NOMO-1 treated with DMSO at 0.1 percent for 48 hours (cell line): Measurements from ENCODE around the gene CTTNBP2NL.
A peak's percentile ranks its signal among the peaks of the same experiment; 100 is the strongest.

Experiments
- DNase-seq: peaks from one replicate; lab custom pipeline; 2025; ENCODE audit not compliant: unreplicated experiment; lab: John Stamatoyannopoulos, UW

CTTNBP2NL gene, protein sequence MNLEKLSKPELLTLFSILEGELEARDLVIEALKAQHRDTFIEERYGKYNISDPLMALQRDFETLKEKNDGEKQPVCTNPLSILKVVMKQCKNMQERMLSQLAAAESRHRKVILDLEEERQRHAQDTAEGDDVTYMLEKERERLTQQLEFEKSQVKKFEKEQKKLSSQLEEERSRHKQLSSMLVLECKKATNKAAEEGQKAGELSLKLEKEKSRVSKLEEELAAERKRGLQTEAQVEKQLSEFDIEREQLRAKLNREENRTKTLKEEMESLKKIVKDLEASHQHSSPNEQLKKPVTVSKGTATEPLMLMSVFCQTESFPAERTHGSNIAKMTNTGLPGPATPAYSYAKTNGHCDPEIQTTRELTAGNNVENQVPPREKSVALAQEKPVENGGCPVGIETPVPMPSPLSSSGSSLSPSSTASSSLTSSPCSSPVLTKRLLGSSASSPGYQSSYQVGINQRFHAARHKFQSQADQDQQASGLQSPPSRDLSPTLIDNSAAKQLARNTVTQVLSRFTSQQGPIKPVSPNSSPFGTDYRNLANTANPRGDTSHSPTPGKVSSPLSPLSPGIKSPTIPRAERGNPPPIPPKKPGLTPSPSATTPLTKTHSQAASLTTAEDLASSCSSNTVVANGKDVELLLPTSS

DNA sequence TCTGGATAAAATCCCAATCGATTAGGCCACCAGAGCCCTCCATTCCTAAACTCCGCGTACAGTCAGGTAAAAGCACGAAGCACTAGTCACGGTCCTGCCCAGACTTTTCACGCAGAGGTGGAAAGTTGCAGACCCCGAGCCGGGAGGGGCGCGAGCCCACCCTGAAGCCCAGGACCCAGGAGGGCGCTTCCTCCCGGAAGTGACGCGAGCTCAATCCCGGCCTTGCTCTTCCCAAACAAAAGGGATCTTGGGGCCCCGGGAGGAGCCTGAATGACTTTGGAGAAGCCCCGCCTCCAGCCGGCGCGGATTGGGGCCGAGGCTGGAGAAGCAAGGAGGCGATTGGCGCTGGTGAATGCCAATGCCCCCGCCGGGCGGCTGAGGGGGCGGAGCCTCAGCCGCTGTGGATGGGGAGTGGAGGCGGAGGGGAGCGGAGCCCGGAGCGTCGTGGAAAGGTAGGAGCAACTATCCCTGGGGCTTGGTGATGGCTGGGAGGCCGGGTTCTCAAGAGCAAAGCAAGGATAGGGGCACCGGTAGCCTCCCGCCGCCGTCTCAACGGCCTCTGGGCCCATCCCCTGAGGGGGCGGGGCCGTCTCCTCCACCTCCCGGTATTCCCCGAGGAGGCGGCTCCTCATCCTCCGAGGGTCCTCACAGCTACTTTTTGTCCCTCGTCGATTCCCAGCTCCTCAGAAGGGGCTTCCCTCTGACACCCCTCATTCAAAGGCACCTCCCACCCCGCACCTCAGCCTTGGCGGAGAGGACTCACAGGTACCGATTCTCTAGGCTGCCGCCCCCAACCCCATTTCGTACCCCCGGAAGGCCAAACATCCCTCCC lies at the start of gene CTTNBP2NL:
Gene CTTNBP2NL (plus strand): TSS at position 394 of the 832 bp plus-strand sequence. CDS start 19,952 bp downstream, outside the sequence.
- peak; percentile 58 for DNase-seq

DNA sequence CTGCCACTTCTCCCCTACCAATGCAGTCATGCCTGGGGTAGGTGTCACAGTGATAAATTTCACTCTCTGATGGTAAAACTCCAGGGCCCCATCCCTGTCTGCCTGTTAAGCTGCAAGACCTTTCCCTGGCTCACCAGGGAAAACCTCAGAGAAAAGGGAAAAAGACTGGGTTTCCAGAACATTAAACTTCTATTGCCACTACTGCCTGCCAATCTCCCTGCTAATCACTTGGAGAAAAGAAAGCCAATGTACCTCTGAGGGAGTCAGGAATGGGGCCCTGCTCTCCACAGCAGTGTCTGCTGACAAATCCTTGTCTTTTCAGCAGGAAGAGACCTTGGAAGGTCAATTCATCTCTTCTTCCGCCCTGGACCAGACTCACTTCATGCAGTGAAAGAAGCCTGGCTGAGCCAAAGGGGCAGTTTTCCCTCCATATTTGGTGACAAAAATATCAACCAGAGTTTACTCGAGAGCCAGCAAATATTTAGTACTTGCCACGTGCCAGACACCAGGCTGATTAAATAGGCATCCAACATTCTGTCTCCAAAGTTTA lies 49.1 kb upstream of the CTTNBP2NL start:
- no peak for DNase-seq

DNA sequence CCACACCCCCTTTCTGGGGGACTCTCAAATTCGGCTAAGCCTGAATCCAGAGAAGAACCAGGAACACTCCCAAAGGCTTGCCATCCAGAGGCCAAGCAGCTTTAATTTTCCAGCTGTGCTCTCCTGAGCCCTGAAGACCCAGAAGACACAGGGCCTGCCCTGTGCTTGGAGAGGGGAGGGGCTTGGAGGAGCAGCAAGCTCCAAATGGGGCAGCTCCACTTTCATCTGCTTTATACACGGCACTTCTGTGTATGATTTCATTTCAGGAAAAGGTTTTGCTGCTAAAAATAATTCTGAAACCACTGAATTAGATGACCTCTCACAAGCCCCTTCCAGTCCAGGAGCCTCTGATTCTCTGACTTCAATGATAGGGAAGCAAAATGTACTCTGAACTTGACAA lies 39.2 kb upstream of the CTTNBP2NL start:
- no peak for DNase-seq

DNA sequence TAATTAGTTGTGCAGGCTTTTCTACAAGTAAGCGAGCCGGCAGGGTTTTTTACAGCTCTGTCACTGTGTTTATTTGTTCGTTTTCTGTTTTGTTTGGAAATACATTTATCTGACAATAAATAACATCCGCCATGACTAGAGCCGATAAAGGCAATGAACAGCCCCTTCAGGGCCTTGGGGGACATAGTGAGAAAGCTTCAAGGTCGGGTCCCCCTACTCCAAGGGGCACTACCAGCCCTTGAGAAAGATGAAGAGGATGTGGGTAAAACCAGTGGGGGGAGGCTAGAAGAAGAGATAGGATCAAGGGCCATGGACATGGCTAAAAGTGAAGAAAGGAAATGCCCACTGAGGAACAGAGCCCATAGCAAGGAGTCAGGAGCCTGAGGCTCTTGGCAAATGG lies 38.5 kb upstream of the CTTNBP2NL start:
- no peak for DNase-seq

DNA sequence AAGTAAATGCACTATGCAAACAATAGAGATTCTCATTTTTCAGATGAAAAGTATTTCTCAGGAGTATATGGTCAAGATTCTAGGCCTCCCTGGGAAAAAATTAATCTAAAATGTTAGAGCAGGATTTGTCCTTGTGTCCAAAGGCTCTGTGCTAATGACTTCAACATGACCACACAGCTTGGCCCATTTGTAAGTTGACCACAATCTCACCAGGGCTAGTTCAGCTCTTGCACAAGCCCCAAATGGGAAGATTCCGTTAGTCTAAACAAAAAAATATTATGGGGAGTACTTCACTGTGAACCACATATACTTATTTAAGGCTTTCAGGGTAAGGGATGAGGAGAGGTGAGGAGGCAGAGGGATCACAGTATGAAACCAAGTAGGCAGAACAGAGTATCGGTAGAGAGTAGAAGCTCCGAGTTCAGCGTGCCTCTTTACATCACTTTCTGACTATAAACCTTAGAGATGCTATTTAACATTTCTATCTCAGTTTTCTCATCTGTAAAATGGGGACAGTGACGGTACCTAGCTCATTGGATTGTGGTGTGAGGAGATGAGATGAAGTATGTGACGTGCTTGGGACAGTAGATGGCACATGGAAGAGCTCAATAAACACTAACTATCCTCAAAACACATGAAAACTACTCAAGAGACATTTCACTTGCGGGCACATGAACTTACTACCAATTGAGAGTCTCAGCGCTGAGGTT lies 37.8 kb upstream of the CTTNBP2NL start:
- DNase-seq: no peak

DNA sequence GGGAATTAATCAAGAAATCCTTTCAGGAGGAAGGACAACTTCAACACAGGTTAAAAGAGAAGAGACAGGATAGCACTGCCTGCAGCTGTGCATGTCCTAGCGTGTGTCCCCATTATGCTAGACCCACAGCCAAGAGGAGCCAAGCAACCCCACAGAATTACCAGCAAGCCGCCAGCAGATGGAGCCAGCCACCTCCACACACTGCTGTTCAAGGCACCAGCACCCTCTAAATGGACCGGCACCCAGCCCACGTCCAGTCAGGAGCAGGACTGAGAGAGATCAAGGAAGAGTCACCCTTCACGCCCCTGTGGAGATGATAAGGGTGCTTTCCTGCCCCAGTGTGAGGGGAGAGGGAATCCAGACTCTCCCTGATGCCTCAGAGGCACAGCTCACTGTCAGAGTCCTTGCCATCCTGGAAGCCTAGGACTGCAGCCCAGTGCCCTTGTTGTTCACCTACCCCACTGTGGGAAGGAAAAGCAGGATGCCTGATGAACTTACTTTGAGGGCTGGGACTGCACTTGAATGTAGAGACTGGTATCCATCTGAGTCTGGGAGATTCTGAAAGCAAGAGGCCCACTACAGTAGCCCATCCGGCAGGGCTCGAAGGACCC lies 37.1 kb upstream of the CTTNBP2NL start:
- DNase-seq: no peak

DNA sequence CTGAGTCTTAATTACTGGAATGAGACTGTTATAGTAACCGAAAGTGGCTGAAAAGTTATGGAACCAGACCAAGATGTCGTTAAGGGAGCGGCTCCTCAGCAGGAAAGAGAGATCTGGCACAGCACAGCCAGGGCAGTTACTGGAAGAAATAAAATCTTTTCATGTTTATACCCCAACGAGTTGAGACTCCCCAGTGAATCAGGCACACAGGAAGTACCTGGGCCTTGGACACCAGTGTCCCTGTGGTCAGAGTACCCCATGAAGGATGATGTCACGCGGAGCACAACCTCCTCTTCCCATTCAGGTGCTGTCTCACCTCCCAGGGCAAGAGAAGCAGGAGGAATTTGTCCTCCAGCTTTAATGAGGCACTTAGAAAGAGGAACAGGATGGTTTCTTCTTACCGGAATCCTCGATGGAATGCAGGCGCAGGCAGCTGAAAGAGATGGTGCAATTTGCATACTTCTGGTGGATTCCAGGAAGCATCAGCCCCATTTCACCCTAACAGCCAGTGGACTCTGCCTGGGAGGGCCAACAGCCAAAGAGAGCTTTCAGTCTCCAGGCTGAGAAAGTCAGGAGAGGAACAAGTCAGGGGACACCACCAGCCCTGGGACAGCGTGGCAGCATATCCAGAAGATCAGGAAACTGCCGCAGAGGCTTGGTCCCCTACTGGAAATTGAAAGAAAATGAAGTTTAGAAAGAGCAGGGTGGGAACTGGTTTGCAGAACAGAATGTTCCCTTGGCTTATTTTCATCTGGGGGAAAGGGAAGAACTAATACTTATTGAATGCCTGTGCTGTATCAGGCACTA lies 35.9 kb upstream of the CTTNBP2NL start:
- DNase-seq: no peak

DNA sequence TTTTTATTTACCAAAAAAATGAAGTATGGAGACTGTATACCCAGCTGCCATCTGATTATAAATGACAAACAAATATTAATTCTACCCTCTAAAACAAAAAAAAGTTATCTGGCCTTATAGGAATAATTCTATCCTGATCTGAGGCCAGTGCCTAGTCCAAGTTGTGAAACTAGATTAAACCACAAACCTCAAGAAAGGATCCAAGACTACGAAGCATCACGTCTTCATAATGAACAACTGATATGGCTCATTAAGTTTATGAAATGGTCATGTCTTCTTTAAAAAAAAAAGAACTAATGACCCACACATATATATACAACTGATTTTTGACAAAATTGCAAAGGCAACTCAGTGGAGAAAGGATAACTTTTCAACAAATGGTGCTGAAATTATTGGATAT lies 32.4 kb upstream of the CTTNBP2NL start:
- DNase-seq: no peak

DNA sequence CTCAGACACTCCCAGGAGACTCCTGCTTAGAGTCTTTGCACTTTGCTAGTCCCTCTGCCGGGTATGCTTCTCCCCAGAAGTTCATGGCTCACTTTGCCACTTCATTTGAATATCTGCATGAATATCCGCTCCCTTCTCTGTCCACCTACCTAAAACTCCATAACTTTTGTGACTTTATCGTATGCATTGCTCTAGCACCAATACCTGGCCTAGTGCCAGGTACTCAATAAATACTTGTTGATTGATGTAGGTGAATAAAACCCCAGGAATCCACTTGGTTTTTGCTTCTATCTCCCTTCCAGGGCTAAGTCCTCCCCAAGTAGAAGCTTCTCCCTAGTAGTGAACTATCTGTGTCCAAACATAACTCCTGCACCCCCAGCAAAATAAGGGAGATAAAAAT lies 27.8 kb upstream of the CTTNBP2NL start:
- no peak for DNase-seq

DNA sequence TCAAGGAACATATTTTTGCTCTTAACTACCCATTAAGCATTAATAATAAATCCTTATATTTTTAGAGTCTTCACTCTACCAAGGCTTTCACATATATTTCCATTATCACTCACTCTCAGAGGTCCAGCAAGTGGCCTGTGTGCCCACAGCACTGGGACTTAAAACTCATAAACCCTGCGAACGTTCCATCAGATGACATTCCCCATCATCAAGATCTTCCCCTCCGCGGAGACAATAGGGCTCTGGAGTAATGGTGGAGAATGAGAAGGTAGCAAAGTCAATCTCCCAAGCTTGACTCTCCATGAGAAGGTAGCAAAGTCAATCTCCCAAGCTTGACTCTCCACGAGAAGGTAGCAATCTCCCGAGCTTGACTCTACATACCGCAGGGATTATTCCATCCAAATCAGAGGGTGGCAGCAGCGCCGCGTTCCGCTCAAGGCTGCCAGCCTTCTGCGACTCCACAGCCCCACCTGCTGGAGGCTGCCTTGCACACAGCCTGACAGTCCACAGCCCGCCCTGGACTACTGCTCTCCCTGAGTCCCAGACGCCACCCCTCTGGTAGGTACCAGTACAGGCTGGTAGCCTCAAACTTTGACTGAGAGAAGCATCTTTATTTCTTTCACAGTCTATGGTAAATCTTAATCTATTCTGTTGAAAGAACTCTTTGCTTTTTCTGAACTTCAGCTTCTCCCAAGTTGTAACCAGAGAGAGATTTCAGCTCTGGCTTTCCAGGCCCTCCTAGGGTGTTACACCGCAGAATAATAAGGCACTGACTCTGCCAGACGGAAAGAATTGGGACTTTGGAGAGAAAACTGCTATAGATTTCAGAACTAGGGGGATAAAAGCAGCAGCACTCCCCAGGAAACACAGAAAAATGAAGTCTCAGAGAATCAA lies 26.4 kb upstream of the CTTNBP2NL start:
- peak; percentile 62 for DNase-seq

DNA sequence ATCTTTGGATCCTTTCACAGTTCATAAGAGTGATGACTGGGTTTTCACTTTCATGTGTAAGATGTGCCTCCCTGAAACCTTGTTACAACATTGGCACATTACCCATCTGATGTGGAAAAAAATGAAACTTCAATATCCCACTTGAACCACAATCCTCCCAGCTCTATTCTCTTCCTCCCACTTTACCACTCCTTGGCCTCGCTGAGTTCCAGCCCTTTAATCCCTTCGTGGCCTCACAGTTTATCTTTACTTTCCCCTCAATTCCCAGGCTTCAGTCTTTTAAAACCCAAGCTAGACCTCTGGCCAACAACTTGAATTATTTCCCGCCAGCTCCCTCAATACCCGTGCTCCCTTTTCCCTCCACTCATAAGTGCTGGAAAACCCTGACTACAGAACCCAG lies 25.0 kb upstream of the CTTNBP2NL start:
- no peak for DNase-seq

DNA sequence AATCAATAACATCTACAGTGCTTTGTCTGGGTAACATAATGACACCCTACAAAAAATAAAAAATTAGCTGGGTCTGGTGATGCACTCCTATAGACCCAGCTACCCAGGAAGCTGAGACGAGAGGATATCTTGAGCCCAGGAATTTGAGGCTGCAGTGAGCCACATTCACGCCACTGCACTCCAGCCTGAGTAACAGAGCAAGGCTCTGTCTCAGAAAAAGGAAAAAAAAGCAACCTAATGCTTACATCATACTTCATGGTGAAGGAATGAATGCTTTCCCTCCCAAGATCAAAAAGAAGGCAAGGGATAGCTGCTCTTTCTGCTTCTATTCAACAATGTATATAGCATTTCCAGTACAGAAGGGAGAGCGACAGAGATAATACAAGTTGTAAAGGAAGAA lies 24.2 kb upstream of the CTTNBP2NL start:
- DNase-seq: no peak

DNA sequence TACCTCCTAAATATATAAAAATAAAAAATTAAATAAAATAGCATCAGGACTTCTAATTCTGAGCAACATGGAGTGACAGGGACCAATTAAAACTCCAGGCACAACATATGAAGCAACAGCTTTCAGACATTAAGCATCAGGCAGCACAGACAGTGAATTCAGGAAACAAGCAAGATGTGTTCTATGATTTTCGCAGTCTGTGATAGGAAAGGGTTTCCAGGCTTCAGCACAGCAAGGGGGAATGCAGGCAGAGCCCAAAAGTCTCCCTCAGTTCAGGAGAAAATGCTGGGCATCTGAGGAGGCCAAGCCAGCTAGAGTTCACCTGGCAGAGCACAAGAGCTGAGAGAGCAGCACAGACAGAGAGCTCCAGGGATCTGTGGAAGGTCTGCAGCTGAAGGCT lies 22.2 kb upstream of the CTTNBP2NL start:
- no peak for DNase-seq

DNA sequence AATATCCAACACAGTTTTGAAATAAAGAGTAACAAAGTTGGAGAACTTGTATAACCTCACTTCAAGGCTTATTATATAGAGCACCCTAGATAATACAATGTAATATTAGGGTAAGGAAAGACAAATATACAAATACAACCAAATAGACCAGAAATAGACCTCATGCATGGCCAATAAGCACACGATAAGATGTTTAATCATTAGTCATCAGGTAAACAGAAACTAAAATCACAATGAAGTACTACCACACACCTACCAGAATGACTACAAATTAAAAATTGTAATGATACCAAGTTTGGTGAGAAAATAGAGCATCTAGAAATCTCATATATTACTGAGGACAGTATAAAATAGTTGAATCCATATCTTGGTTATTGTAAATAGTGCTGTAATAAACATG lies 20.3 kb upstream of the CTTNBP2NL start:
- DNase-seq: no peak

DNA sequence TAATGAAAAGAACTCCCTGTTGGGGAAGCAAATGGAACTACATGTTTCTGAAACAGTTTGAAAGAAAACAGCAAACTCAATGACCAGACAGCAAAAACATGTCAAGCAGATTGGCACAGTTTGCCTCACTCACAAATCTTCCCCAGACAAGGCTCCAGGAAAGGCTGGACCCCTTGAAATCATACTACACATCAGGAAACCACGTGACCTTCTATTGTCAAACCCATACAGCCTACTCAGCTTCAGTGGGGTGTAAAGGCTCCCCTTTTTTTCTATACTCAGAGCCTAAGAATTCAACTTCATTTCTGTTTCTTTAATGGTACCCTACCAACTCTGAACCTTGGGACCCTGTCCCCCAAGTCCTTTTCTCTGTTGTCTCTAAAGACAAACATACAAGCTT lies 15.7 kb upstream of the CTTNBP2NL start:
- no peak for DNase-seq

DNA sequence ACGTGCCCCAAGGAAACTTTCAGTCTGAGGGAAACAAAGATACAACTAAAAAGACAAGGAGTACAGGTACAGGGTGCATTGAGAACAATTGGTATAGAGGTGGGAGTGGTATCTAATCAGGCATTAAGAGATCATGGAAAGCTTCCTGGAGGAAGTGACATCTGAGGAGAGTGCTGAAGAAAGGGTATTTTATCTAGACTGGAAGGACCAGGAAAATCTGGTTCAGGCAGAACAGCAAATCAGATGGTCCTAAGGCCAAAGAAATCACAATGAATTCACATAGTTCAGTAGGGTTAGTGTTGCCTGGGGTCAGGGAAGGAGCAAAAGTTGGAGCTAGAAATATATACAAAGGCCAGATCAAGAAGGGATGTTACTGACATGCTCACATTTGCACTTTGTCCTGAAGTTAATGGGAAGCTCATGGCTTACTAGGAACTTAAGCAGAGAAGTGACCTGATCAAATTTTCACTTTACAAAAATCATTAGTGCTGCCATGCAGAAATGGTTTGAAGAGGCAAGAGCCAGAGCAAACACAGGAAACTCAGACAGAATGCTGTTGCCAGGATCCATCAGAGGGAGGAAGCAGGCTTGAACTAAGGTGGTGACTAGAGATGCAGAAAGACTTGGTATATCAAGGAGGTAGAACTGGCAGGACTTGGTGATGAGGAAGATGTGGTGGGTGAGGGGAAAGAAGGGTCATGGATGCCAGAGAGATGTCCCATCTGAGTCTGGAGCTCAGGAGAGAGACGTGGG lies 14.5 kb upstream of the CTTNBP2NL start:
- no peak for DNase-seq

DNA sequence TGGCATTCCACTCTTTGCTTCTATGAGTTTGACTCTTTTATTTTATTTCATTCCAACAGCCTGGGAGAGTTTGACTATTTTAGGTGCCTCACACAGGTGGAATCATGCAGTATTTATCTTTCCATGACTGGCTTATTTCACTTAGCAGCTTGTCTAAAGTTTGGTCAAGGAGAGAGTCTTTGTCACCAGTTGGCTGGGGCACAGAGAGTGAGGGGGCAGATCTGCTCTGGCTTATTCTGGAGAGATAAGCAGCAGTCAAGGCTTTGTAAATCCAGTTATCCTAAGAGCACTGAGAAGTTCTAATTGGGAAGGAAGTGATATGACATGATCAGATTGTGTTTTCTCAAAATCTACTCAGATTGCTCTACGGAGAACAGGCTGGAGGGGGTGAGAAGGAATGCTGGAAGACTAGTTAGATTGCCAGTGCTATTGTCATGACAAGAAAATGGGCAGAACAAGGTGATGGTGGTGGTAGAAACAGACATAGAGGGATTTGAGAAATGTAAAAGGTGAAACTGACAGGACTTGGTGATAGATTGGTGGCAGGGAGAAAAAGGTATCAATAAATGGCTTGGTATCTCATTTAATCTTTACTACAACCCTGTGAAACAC lies 12.1 kb upstream of the CTTNBP2NL start:
- no peak for DNase-seq
